HepG2 (cell line): Measurements from ENCODE around the gene EPS8L3. TPM values are rescaled to one million over a fixed set of nuclear protein-coding genes. Genes with fewer than 3 reads are reported as not detected.

Source experiments
- GATAD2A ChIP-seq: IDR thresholded peaks from 2 replicates; pipeline ENCODE4 v1.6.1; 2016
- HBP1 ChIP-seq: IDR thresholded peaks from 2 replicates; pipeline ENCODE4 v1.6.1; 2016; ENCODE audit warnings: low read depth, control low read depth
- KAT7 ChIP-seq: IDR thresholded peaks from 2 replicates; pipeline ENCODE4 v1.6.1; 2018; ENCODE audit warnings: borderline replicate concordance, missing compliant biosample characterization
- MAZ ChIP-seq, 2 experiments: sonication (generic) in 1 of 2; formaldehyde crosslinking in 1 of 2; IDR thresholded peaks; 2 replicates each; pipeline versions ENCODE4 v1.5.0 to v1.6.1; 2012 to 2020; ENCODE audit warnings: low read depth in 2 of 2, mild to moderate bottlenecking in 2 of 2, borderline replicate concordance in 1 of 2, improper control_type of control experiment in 1 of 2, low read length in 1 of 2, missing genetic modification reagents in 1 of 2, moderate library complexity in 1 of 2
- MYC ChIP-seq: sonication (generic); formaldehyde crosslinking; IDR thresholded peaks from 2 replicates; pipeline ENCODE4 v1.9.0; 2021; ENCODE audit warnings: missing genetic modification reagents, borderline replicate concordance
- NFAT5 ChIP-seq: sonication (generic); formaldehyde crosslinking; IDR thresholded peaks from 2 replicates; pipeline ENCODE4 v1.4.0; 2020; ENCODE audit warnings: missing genetic modification reagents
- PCBP1 ChIP-seq: fragments of 200-400 bp; formaldehyde crosslinking; IDR thresholded peaks from 2 replicates; pipeline ENCODE4 v1.6.1; 2017; ENCODE audit warnings: mild to moderate bottlenecking, low read depth, low read length, borderline replicate concordance
- PHB2 ChIP-seq: fragments of 450-650 bp; IDR thresholded peaks from 2 replicates; pipeline ENCODE4 v1.6.1; 2018; ENCODE audit not compliant: partially characterized antibody
- PLRG1 ChIP-seq: fragments of 450-650 bp; conservative IDR thresholded peaks from 2 replicates; pipeline ENCODE4 v1.6.1; 2016
- RAD21 ChIP-seq: fragments of 450-650 bp; formaldehyde crosslinking; IDR thresholded peaks from 2 replicates; pipeline ENCODE4 v1.5.0; 2020; ENCODE audit warnings: mild to moderate bottlenecking
- RFXAP ChIP-seq: sonication (generic); formaldehyde crosslinking; IDR thresholded peaks from 2 replicates; pipeline ENCODE4 v1.4.0; 2020; ENCODE audit warnings: missing genetic modification reagents, borderline replicate concordance
- ZBTB42 ChIP-seq: sonication (generic); formaldehyde crosslinking; IDR thresholded peaks from 2 replicates; pipeline ENCODE4 v1.5.0; 2020; ENCODE audit warnings: mild to moderate bottlenecking, missing genetic modification reagents
- ZNF121 ChIP-seq: sonication (generic); formaldehyde crosslinking; IDR thresholded peaks from 2 replicates; pipeline ENCODE4 v1.5.0; 2020; ENCODE audit warnings: mild to moderate bottlenecking, missing genetic modification reagents
- ZNF253 ChIP-seq: sonication (generic); formaldehyde crosslinking; IDR thresholded peaks from 2 replicates; pipeline ENCODE4 v1.8.0; 2022; ENCODE audit warnings: mild to moderate bottlenecking, missing genetic modification reagents, borderline replicate concordance
- ZNF260 ChIP-seq: sonication (generic); formaldehyde crosslinking; IDR thresholded peaks from 2 replicates; pipeline ENCODE4 v1.4.0; 2020; ENCODE audit warnings: missing genetic modification reagents, low read depth, mild to moderate bottlenecking, borderline replicate concordance
- ZNF280B ChIP-seq: sonication (generic); formaldehyde crosslinking; IDR thresholded peaks from 2 replicates; pipeline ENCODE4 v1.5.0; 2020; ENCODE audit warnings: missing genetic modification reagents, mild to moderate bottlenecking, borderline replicate concordance
- ZNF383 ChIP-seq: sonication (generic); formaldehyde crosslinking; IDR thresholded peaks from 2 replicates; pipeline ENCODE4 v1.4.0; 2020; ENCODE audit warnings: missing genetic modification reagents, mild to moderate bottlenecking, borderline replicate concordance
- ZNF674 ChIP-seq: sonication (generic); formaldehyde crosslinking; IDR thresholded peaks from 2 replicates; pipeline ENCODE4 v1.5.0; 2020; ENCODE audit warnings: low read depth, mild to moderate bottlenecking, missing genetic modification reagents
- ZNF720 ChIP-seq: sonication (generic); formaldehyde crosslinking; IDR thresholded peaks from 2 replicates; pipeline ENCODE4 v1.4.0; 2020; ENCODE audit warnings: missing genetic modification reagents
- ZNF772 ChIP-seq: sonication (generic); formaldehyde crosslinking; IDR thresholded peaks from 2 replicates; pipeline ENCODE4 v1.5.0; 2020; ENCODE audit warnings: mild to moderate bottlenecking, missing genetic modification reagents
- ZZZ3 ChIP-seq: sonication (generic); formaldehyde crosslinking; IDR thresholded peaks from 2 replicates; pipeline ENCODE4 v1.4.0; 2020; ENCODE audit warnings: missing genetic modification reagents, mild to moderate bottlenecking, borderline replicate concordance
- polyA plus RNA-seq, 8 experiments: library from polyadenylated mRNA; depleted of rRNA in 3 of 8; stranded (reverse) in 7 of 8; unstranded in 1 of 8; fragments of >200 nt; fragmentation: Illumina TruSeq in 4 of 8; extraction: Trizol in 4 of 8; gene quantifications; 2 replicates each; pipeline versions ENCODE4 v1.2.1 to v1.2.3, GENCODE V29; 2011 to 2016; ENCODE audit warnings: low read depth in 4 of 8, missing spikeins in 1 of 8, mixed read lengths in 1 of 8; ENCODE audit not compliant: insufficient read depth in 1 of 8
- total RNA-seq, 5 experiments: library from RNA; depleted of rRNA; stranded (reverse); fragments of >200 nt; fragmentation: Illumina TruSeq; extraction: Trizol; gene quantifications; 2 replicates each; pipeline ENCODE4 v1.2.3, GENCODE V29; 2016; ENCODE audit warnings: low read depth in 1 of 5

EPS8L3 gene
- total and polyA plus RNA-seq, 2 of the 13 experiments (the other 11 are each of a cell fraction or from before 2014, with no cell fraction given) = 18.2 to 106 TPM

- TF ChIP-seq NFAT5 = no peak
- peak; percentile 46; the same call in 1 of the 2 replicates for TF ChIP-seq GATAD2A (CRISPR knock-in tag)
- TF ChIP-seq ZNF260 (CRISPR knock-in tag) = no peak
- TF ChIP-seq HBP1 (CRISPR knock-in tag) = no peak
- TF ChIP-seq ZNF674 = no peak
- no peak for TF ChIP-seq RFXAP (CRISPR knock-in tag)
- TF ChIP-seq MAZ (IDR thresholded peaks at IDR 0.05; ENCODE audit: borderline replicate concordance, low read depth, low read length) = no peak
- TF ChIP-seq MAZ (CRISPR knock-in tag; IDR thresholded peaks at IDR 0.05; ENCODE audit: low read depth) = no peak
- TF ChIP-seq ZNF253 = no peak
- TF ChIP-seq ZNF772 (CRISPR knock-in tag) = no peak
- TF ChIP-seq PCBP1 = no peak
- no peak for TF ChIP-seq PLRG1
- TF ChIP-seq PHB2 = no peak
- peak; percentile 22; the same call in 1 of the 2 replicates for TF ChIP-seq ZNF121 (CRISPR knock-in tag)
- TF ChIP-seq ZNF383 = 0 out of 2 replicates have a peak, but pooled peaks have one; percentile 38
- no peak for TF ChIP-seq KAT7
- peak; percentile 96 for TF ChIP-seq RAD21 (CRISPR knock-in tag)
- TF ChIP-seq ZZZ3 = no peak
- TF ChIP-seq MYC = 0 out of 2 replicates have a peak, but pooled peaks have one; percentile 35
- no peak for TF ChIP-seq ZBTB42 (CRISPR knock-in tag)
- no peak for TF ChIP-seq ZNF280B
- TF ChIP-seq ZNF720 (CRISPR knock-in tag) = no peak
Observed at GRCh38 chr1:109773203-109773899, 9.6 kb upstream of the EPS8L3 start (continued).
